ENCODE measurements around the gene ZNF766.
"Not testable (repeated sequence)": the region's sequence is repeated elsewhere in the genome, so short reads cannot be mapped to it uniquely, and the experiment has no call there.

ZNF766 gene

DNA sequence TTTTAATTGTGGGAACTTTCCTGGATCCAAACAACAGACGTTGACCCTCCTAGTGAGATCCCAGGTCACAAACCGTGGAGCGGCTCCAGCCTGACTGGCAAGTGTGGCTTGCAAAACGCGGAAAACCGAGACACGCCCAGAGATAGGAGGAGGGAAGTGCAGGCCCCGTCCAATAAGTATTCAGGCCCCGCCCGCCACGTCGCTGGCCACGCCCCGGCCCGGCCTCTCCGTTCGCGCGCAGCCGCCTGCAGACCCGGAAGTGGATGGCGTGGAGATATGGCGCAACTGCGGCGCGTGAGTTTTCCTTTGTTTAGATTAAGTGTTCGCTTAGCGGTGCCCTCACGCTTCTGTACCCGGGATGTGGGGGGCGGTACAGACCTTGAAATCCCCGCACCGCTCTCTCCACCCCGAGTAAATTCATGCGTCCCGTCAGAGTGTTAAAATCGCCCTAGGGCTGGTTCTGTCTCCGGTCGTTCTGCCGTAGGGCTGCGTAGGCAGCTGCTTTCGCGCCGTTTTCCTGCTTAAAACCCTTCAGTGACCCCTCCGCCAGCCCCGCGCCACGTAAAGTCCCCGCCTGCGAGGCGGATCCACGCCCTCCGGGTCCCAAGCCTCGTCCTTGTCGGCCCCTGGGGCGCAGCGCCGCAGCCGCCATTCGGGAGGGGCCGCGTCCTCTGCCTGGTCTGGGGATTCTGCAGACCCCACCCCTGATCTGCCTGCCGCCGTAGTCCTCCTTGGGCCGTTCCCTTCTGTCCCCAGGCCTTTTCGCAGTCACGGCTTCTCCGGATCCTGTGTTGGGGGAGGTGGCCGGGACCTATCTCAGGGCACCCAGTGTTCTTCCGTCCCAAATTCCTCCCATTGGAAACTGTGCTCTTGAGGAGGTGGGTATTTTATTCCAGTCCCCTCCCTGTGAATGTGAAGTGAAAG lies at the start of gene ZNF766:
Gene ZNF766, plus strand, starts transcription at position 250 of the 924 bp plus-strand sequence. Its CDS starts 27 bp downstream, at position 277.
- DNase-seq (ENCODE audit: low read depth in 2 of 2, low spot score in 1 of 2) = peak; percentile 94 to 97

DNA sequence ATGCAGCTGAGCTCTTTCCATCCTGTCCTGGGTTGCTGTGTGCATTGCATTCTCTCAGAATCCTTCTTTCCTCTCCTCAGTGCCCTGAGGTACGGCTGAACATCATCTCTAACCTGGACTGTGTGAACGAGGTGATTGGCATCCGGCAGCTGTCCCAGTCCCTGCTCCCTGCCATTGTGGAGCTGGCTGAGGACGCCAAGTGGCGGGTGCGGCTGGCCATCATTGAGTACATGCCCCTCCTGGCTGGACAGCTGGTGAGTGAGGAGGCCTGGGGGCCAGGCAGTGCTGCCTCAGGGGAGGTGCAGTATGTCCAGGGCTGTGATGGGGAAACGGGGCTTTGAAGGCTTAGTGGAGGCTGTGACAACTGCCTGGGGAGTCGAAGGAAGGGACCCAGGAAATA lies 49.8 kb upstream of the ZNF766 start:
- DNase-seq (ENCODE audit: low read depth in 2 of 2, low spot score in 1 of 2) = no peak

DNA sequence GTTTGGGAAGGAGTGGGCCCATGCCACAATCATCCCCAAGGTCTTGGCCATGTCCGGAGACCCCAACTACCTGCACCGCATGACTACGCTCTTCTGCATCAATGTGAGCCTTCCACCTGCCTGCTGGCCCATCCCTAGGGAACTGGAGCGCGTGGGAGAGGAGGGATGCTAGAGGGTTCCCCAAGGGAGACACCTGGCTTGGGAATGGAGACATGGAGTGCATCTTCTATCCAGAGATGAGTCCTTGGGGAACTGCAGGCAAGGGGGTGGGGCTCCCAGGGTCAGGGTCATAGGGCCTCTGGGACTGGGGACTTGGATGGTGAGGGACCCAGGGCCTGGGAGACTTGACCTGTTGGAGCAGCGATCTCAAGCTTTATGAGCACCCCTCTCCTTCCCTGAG lies 48.4 kb upstream of the ZNF766 start:
- DNase-seq (ENCODE audit: low read depth in 2 of 2, low spot score in 1 of 2) = no peak

DNA sequence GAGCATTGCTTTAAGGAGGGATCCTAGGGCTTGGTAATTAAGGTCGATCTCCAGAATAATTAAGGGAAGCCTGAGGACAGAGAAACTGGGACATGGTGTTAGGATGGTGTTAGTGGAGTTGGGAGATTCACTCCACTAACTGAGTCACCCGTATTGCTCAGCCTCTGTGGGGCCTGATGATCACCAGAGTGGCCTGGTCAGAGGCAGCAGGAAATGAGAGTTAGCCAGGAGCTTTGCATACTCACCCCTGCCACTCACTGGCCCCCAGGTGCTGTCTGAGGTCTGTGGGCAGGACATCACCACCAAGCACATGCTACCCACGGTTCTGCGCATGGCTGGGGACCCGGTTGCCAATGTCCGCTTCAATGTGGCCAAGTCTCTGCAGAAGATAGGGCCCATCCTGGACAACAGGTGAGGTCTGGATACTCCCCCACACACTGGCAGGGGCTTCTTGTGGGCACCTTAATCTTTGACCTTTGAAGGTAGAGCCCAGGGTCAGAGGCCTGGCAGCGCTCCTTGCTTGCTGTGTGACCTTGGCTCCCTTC lies 47.5 kb upstream of the ZNF766 start:
- DNase-seq (ENCODE audit: low read depth in 2 of 2, low spot score in 1 of 2) = no peak

DNA sequence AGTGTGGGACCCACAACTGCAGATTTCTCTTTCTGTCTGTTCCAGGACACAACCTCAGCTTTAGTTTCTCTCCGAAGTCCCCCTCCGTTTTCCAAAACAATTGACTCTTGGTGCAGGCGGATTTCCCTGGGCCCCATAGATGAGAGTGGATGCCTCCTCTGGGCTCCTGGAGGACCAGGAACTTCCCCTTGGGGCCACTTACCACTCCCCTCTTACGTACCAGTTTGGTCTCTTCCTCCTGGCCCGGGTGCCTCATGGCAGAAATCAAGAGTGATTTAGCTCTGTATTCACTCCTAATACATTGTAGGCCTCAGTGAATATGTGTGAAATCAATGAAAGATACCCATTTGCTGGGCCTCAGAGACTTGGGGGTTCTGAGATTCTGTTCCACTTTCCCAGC lies 45.2 kb upstream of the ZNF766 start:
- DNase-seq (ENCODE audit: low read depth in 2 of 2, low spot score in 1 of 2) = no peak

DNA sequence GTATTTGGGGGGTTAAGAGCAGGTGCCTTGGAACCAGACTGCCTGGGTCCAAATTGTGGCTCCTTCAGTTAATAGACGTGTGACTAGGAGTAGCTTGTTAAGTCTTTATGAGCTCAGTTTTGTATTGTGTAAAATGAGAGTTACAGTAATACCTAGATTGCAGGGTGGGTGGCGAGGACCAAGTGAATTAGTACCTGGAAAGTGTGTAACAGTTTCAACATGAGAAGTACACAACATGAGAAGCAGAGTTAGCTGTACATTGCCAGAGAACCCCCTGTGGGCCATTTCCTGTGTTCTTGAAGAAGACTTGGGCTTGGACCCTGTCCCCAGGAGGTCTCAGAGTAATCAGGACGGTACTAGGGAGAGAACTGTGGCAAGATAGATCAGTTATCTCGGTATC lies 42.7 kb upstream of the ZNF766 start:
- DNase-seq (ENCODE audit: low read depth in 2 of 2, low spot score in 1 of 2) = no peak

DNA sequence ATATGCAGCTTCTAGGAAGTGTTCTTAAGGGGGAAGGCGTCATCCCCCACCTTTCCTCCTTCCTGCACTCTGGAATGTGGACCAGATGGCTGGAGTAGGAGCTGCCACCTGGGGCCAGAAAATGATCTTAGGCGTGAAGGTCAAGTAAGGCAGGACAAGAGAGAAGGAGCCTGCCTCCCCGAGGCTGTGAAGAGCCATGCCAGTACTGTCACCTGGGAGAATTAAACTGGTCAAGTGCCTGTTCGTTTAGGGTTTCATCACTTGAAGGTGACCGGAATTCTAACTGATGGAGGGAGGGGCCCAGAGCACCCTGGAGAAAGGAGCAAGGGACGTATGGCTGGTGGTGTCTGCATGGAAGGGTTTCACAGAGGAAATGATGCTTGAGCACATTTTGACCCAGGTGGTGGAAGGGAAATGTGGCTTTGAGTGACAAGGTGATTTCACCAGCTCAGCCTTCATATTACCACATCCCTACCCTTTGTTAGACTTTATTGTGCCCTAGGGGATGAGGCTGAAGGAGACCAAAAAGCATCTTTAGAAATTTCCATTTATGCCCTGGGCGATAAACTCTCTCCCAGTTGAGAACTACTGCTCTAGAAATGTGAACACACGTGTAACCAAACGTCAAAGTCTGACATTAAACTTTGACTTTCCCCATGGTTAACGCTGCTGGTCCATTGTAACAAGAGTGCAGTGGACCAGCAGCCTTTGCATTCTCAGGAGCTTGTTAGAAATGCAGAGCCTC lies 42.0 kb upstream of the ZNF766 start:
- DNase-seq (ENCODE audit: low read depth in 2 of 2, low spot score in 1 of 2) = no peak

DNA sequence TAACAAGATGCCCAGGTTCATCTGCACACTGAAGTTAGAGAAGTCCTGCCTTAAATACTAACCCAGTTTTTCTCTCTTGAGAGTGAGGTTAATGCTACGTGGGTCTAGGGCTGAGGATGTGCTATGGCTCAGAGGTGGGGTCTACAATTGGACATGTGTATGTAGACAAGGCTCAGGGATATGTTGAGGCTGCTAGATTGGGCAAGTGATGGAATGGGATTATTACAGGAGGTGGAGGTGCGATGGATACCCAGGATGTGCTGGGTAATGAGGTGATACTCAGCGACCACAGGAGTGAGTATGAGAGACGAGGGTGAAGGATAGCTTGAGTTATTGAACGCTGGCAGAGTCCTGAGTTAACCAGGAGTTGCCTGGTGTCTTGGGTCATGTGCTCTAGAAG lies 41.4 kb upstream of the ZNF766 start:
- DNase-seq (ENCODE audit: low read depth in 2 of 2, low spot score in 1 of 2) = no peak

DNA sequence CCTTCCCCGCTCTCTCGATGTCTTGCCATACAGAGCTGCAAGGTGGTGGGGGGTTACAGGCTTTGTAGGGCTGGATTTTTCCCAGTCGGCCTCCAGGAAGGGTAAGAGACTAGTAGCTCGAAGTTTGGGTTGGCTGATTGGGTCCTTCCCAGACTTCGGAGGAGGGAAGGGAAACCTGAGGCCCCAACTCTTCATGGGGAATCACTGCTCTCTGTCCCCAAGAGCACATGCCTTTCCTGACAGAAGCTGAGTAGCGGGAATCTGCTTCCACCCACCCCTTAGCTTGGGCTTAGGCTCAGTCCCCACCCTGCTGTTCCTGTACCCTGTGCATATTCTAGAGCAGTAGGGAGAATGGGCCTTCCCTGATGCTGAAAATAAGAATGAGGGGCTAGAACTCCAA lies 39.9 kb upstream of the ZNF766 start:
- no peak for DNase-seq (ENCODE audit: low read depth in 2 of 2, low spot score in 1 of 2)

DNA sequence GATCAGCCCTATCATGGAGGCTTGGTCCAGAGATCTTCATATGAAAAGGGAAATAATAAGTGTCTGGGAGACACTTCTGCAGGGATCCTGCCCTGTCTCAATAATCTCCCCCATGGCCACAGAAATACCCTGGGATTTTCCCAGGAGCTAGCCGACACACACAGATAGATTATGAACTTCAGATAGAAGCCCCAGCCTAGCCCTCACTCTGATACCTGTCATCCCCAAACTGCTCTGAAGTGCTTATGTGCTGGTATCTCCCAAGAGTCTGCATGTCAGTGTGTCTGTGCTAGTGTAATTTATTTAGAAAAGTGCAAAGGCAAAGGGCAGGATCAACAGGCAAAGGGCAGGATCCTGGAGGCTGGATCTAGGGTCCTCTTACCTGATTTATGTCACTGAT lies 38.7 kb upstream of the ZNF766 start:
- no peak for DNase-seq (ENCODE audit: low read depth in 2 of 2, low spot score in 1 of 2)

DNA sequence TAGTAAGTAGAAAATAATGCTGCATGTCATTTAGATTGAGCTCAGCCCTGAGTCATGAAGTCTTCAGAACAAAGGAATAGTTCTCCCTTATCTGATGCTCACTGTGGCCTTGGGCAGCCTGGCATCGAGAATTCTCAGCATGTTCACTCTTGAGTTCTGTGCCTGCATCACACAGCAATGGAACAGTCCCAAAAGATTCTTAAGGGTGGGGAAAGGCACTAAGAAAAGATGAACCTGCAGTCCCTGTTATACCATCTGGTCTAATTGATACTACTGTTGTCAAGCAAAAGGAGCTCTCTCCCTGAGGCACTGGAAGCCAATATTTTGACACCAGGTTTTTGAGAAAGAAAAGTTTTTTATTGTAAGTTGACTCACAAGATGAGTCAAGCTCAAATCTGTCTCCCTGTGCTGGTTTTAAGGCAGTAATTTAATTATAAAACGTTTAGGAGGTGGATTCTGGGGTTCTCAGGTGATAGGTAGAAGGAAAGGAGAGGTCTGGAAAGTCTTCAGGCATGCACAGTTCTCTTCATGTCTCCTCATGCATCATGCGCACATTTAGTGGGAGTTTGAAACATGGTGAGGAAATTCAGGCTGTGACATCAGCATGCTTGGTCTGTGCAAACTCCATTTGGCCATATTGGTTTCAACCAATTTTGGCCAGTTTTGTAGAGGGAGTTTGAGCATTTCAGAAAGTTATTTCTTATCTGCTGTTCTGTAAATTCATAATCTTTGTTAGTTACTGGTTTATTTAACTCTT lies 38.1 kb upstream of the ZNF766 start:
- DNase-seq (ENCODE audit: low read depth in 2 of 2, low spot score in 1 of 2) = no peak

DNA sequence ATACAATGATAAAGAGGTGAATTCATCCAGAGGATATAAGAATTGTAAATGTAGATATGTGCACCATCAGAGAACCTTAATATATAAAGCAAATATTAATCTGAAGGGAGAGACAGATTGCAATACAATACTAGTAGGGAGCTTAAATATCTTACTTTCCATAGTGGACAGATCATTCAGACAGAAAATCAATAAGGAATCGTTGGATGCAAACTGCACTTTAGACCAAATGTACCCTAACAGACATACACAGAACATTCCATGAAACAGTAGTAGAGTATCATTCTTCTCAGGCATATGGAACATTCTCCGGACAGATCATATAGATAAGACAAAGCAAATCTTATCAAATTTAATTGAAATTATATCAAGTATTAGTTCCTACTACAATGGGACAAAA lies 35.0 kb upstream of the ZNF766 start:
- DNase-seq (ENCODE audit: low read depth in 2 of 2, low spot score in 1 of 2) = no peak

DNA sequence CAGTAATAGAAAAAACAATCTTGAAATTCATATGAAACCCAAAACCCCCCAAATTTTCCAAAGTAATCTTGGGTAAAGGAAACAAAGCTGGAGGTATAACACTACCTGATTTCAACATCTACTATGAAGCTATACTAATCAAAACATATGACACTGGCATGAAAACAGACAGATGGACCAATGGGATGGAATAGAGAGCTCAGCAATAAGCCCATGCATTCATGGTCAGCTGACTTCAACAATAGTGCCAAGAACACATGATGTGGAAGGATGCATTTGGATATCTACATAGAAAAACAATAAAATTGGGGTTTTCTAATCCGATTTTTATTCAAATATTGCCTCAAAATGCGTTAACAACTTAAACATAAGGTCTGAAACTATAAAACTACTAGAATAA lies 32.2 kb upstream of the ZNF766 start:
- DNase-seq (ENCODE audit: low read depth in 2 of 2, low spot score in 1 of 2) = no peak

DNA sequence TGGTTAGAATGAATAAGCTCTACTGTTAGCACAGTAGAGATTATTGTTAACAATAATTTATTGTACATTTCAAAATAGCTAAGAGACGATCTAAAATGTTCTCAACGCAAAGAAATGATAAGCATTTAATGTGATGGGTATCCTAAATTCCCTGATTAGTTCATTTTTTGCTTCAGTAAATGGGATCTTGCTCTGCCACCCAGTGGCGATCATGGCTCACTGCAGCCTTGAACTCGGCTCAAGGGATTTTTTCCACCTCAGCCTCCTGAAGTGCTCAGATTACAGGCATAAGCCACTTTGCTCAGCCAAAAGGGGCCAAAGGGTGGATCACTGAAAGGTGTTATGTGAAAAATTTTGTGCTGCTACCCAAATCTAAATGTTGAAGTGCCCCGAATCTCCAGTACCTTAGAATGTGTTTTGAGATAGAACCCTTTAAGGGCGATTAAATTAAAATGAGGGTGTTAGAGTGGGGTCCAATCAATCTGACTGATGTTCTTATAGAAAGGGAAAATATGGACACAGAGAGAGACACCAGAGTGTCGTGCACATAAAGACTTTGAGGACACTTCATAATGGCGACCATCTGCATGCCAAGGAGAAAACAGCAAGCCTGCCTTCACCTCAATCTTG lies 31.5 kb upstream of the ZNF766 start:
- peak; percentile 13 to 33 for DNase-seq (ENCODE audit: low read depth in 2 of 2, low spot score in 1 of 2)

DNA sequence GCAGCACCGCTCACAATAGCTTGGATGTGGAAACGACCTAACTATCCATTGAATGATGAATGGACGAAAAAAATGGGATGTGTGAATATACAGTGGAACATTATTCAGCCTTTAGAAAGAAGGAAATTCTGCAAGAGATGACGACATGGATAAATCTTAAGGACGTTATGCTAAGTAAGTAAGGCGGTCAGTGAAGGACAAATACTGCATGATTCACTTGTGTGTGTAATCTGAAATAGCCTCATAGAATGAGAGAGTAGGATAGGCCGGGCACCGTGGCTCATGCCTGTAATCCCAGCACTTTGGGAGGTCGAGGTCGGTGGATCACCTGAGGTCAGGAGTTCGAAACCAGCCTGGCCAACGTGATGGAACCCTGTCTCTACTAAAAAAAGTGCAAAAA lies 25.4 kb upstream of the ZNF766 start:
- DNase-seq (ENCODE audit: low read depth in 2 of 2, low spot score in 1 of 2) = no peak

DNA sequence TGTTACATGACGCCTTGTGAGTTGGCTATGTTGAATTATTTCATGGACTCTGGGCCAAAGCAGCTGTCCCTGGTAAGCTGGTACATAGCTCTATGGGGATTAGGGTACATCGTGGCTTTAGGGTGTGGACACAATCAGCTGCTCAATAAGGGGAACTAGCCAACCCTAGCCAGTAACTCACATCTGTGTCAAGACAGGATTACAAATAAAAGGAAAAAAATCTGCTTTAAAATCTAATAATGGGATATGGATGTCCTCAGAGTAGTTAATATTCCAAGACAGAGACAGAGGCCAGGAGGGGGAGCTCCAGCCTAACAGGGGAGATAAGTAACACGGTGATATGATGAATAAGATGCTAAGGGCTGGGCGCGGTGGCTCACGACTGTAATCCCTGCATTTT lies 21.1 kb upstream of the ZNF766 start:
- peak; percentile 17 to 44 for DNase-seq (ENCODE audit: low read depth in 2 of 2, low spot score in 1 of 2)

DNA sequence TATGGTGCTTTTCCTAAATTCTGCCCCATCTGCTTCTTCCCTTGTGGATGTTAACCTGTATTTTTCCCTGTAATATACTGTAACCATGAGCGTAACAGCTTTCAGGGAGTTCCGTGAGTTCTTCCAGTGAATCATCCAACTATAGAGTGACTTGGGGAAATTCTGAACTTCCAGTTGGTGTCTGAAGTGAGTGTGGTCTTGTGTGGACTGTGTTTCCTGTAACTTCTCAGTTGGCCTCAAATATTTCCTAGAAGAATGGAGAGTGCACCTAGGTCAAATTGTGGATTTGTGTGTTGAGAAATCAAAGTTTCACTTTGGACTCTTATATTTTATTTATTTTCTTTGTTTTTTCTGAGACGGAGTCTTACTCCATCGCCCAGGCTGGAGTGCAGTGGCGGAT lies 11.0 kb upstream of the ZNF766 start:
- DNase-seq (ENCODE audit: low read depth in 2 of 2, low spot score in 1 of 2) = no peak

DNA sequence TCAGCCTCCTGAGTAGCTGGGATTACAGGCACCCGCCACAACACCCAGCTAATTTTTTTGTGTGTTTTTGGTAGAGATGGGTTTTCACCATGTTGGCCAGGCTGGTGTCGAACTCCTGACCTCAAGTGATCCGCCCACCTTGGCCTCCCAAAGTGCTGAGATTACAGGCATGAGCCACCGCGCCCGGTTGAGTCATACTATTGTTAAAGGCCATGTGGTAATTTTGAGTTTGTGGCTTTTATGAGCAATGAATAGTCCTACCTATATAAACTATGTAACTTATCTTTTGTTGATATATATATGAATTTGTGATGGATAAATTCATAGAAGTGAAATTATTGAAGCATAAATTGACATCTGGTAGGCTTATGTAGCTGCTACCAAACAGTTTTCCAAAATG lies 3.8 kb upstream of the ZNF766 start:
- not testable (repeated sequence) for DNase-seq (ENCODE audit: low read depth in 2 of 2, low spot score in 1 of 2)

DNA sequence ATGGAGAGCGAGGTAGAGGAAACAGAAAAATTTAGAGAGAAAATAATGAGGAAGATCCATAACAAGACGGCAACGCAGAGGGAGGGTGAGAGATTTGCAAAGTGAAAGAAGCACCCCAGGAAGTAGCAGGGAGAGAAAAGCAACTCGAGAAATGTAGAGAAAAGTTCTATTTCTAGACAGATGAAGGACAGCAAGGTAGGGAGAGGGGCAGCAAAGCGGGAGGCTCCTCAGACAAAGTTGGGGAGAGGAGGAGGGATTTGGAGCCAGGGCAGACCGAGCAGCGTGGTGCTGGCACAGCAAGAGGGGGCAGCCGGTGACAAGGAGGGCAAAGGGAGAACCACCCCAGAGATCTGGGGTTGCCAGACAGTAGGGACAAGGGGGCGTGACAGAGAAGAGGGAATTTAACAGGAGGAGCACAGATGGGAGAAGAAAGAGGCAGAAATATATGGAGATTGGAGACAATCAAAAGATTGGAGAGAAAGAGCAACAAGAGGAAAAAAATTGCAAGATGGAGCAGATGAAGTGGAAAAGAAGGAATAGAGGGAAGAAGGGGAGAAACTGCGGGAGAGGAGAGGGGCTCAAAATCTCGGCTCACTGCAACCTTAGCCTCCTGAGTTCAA lies 989 bp downstream of the ZNF766 start:
- DNase-seq (ENCODE audit: low read depth in 2 of 2, low spot score in 1 of 2) = peak in 1 of 2 donors; percentile 3

DNA sequence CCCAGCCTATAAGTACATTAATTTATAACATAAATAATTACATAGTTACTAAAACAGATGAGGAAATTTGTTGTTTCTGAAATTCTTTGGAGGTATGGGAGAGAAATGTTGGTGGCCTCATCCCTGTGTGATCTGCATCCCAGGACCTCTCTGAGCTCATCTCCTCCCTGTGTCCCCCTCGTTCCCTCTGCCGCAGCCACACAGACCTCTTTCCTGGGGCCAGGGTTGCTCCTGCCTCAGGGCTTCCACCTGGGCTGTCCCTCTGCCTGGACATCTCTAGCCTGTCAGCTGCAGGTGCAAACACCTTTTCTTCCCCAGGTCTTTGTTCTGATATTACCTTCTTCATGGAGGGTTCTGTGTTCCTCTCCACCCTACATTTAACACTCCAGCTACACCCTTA lies 3.9 kb downstream of the ZNF766 start:
- DNase-seq (ENCODE audit: low read depth in 2 of 2, low spot score in 1 of 2) = no peak

Data from stimulated activated CD8-positive, alpha-beta memory T cell treated with anti-CD3 and anti-CD28 coated beads, Interleukin-4, amount 100 ng/mL, for 1 hour (primary cell).